ENCODE data around the gene DNAJB9.

DNA sequence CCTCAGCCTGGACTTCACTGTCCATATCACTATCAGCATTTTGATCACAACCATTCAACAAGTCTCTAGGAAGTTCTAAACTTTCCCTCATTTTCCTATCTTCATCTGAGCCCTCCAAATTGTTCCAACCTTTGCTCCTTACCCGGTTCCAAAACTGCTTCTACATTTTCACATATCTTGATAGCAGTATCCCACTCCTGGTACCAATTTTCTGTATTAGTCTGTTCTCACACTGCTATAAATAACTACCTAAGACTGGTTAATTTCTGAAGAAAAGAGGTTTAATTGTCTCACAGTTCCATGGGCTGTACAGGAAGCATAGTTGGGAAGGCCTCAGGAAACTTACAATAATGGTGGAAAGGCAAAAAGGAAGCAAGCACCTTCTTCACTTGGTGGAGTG, 12.1 kb upstream of the DNAJB9 start:
- TF ChIP-seq CTCF (conservative IDR thresholded peaks at IDR 0.05; ENCODE audit: low read depth, low read length), result no peak
- TF ChIP-seq EZH2 (IDR thresholded peaks at IDR 0.05; ENCODE audit: borderline replicate concordance, low read depth, low read length, poor library complexity, severe bottlenecking), result no peak

Data from A673 (cell line).